Measurements from ENCODE around the gene ZNF782. TPM values are rescaled to one million over a fixed set of nuclear protein-coding genes. Genes with fewer than 3 reads are reported as not detected.
A peak's percentile ranks its signal among the peaks of the same experiment; 100 is the strongest.

ZNF782 gene
- total RNA-seq, 1 experiment from 2014 or later, result 6.0 TPM

GRCh38 chr9:96859461-96860198 lies 5.3 kb upstream of the ZNF782 start:
- no peak overlapping the region for H3K4me3 Mint-ChIP-seq (ENCODE audit: unreplicated experiment)
- H3K27me3 Mint-ChIP-seq (ENCODE audit: insufficient read depth, unreplicated experiment), result no peaks in the 10 kb centered on the region
- H3K36me3 Mint-ChIP-seq (ENCODE audit: insufficient read depth, unreplicated experiment), result peaks cover 6% of the 10 kb centered on the region
- BruUV-seq (replicated peaks), result TSS peak; percentile 60
- H3K4me1 Mint-ChIP-seq (ENCODE audit: insufficient read depth, unreplicated experiment), result peaks cover 27% of the 10 kb centered on the region
- ChIA-PET CTCF (interaction anchor here (0.8 to 5.9 kb wide), 4 partner anchors 14 to 378 kb away, joined by 3 to 81 read pairs (median 10); no protein-coding TSS in a partner anchor), POLR2A (interaction anchor here (0.5 to 6.7 kb wide), 5 partner anchors 12 to 604 kb away, joined by 3 to 124 read pairs (median 3); no protein-coding TSS in a partner anchor)
- DNase-seq (ENCODE audit: unreplicated experiment), result peak; percentile 93
- intact Hi-C loops (cut with micrococcal nuclease), result loop anchor here (2.0 to 10.0 kb wide), 4 partner anchors 15 to 758 kb away; no protein-coding TSS in a partner anchor
- TF ChIP-seq, protein P1, sequence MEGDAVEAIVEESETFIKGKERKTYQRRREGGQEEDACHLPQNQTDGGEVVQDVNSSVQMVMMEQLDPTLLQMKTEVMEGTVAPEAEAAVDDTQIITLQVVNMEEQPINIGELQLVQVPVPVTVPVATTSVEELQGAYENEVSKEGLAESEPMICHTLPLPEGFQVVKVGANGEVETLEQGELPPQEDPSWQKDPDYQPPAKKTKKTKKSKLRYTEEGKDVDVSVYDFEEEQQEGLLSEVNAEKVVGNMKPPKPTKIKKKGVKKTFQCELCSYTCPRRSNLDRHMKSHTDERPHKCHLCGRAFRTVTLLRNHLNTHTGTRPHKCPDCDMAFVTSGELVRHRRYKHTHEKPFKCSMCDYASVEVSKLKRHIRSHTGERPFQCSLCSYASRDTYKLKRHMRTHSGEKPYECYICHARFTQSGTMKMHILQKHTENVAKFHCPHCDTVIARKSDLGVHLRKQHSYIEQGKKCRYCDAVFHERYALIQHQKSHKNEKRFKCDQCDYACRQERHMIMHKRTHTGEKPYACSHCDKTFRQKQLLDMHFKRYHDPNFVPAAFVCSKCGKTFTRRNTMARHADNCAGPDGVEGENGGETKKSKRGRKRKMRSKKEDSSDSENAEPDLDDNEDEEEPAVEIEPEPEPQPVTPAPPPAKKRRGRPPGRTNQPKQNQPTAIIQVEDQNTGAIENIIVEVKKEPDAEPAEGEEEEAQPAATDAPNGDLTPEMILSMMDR (IDR thresholded peaks at IDR 0.05; ENCODE audit: unreplicated experiment), result no peak
- peak overlapping the region; percentile 86 for H3K27ac Mint-ChIP-seq (ENCODE audit: low read depth, unreplicated experiment)
- no peaks in the 10 kb centered on the region for H3K9me3 Mint-ChIP-seq (ENCODE audit: unreplicated experiment)

GRCh38 chr9:96858670-96859069 lies 4.4 kb upstream of the ZNF782 start:
- CTCF ChIA-PET, result interaction anchor here (0.6 to 5.9 kb wide), 10 partner anchors 15 to 740 kb away, joined by 3 to 81 read pairs (median 12); no protein-coding TSS in a partner anchor
- POLR2A ChIA-PET, result interaction anchor here (1.0 to 6.7 kb wide), 6 partner anchors 13 to 605 kb away, joined by 3 to 124 read pairs (median 4); no protein-coding TSS in a partner anchor

GRCh38 chr9:96858018-96858573 lies 3.8 kb upstream of the ZNF782 start:
- peaks cover 31% of the 10 kb centered on the region for H3K4me1 Mint-ChIP-seq (ENCODE audit: insufficient read depth, unreplicated experiment)
- TF ChIP-seq, protein P1 (IDR thresholded peaks at IDR 0.05; ENCODE audit: unreplicated experiment), result no peak
- ChIA-PET POLR2A (interaction anchor here (0.7 to 6.7 kb wide), 8 partner anchors 14 to 744 kb away, joined by 3 to 124 read pairs (median 4); no protein-coding TSS in a partner anchor), CTCF (interaction anchor here (0.6 to 5.9 kb wide), 14 partner anchors 15 to 741 kb away, joined by 3 to 81 read pairs (median 6); no protein-coding TSS in a partner anchor)
- DNase-seq (ENCODE audit: unreplicated experiment), result peak; percentile 73
- intact Hi-C loops (cut with micrococcal nuclease), result loop anchor here (2.0 to 10.0 kb wide), 4 partner anchors 17 to 759 kb away; no protein-coding TSS in a partner anchor
- no peaks in the 10 kb centered on the region for H3K9me3 Mint-ChIP-seq (ENCODE audit: unreplicated experiment)
- no TSS peak for BruUV-seq (replicated peaks)
- H3K27me3 Mint-ChIP-seq (ENCODE audit: insufficient read depth, unreplicated experiment), result no peaks in the 10 kb centered on the region
- peaks cover 13% of the 10 kb centered on the region for H3K36me3 Mint-ChIP-seq (ENCODE audit: insufficient read depth, unreplicated experiment)
- H3K4me3 Mint-ChIP-seq (ENCODE audit: unreplicated experiment), result no peak overlapping the region
- H3K27ac Mint-ChIP-seq (ENCODE audit: low read depth, unreplicated experiment), result peak overlapping the region; percentile 91

More at GRCh38 chr9:96858670-96859069, 4.4 kb upstream of the ZNF782 start:
- Mint-ChIP-seq H3K9me3 (ENCODE audit: unreplicated experiment) (no peaks in the 10 kb centered on the region), H3K4me1 (ENCODE audit: insufficient read depth, unreplicated experiment) (peaks cover 27% of the 10 kb centered on the region), H3K4me3 (ENCODE audit: unreplicated experiment) (no peak overlapping the region), H3K27ac (ENCODE audit: low read depth, unreplicated experiment) (peak overlapping the region; percentile 91), H3K27me3 (ENCODE audit: insufficient read depth, unreplicated experiment) (no peaks in the 10 kb centered on the region), H3K36me3 (ENCODE audit: insufficient read depth, unreplicated experiment) (peaks cover 13% of the 10 kb centered on the region)
- BruUV-seq (replicated peaks), result no TSS peak
- no peak for DNase-seq (ENCODE audit: unreplicated experiment)
- intact Hi-C loops (cut with micrococcal nuclease), result loop anchor here (2.0 to 10.0 kb wide), 4 partner anchors 16 to 759 kb away; no protein-coding TSS in a partner anchor
- TF ChIP-seq, protein P1 (IDR thresholded peaks at IDR 0.05; ENCODE audit: unreplicated experiment), result no peak
